Heart left ventricle (tissue), 13 donors: ENCODE results near the gene LNPEP.

ENCODE experiments used
- POLR2A ChIP-seq, 2 donors: fragments of 450-650 bp; IDR thresholded peaks; one replicate each; pipeline ENCODE4 v1.6.1; 2017; ENCODE audit warnings: antibody characterized with exemption in 2 of 2, mild to moderate bottlenecking in 2 of 2, moderate library complexity in 2 of 2
- TF ChIP-seq, protein P1 (sequence below), 12 donors: fragments of 200-600 bp; sonication (generic) in 4 of 12; IDR thresholded peaks; one replicate each; pipeline versions ENCODE4 v1.5.0 to v1.8.0; 2018 to 2022; ENCODE audit warnings: antibody characterized with exemption in 12 of 12, mild to moderate bottlenecking in 5 of 12
- donor health status: ischemic (EF 13 %, LVEDD 7.1; RV severe dilation, severe dysfunction).
- donor health status: DM: no; HTN: yes; CAD: no.
- donor health status: DM: no; HTN: no; CAD: no.
- donor health status: ischemic (EF 25% LVEDD 6.9; RV normal size, moderate dysfunction).
- donor health status: ischemic (EF 25% LVEDD 5.7; RV mildly dilated, moderate dysfunction).
- donor health status: ischemic (EF 35%, LVEDD 5.7; RV mildly dilated, moderate dysfunction).
- donor health status: nonischemic (EF 11% LVEDD 7.7; RV severe dilation, severe dysfunction).
- donor health status: DM: yes; HTN: yes; CAD: no.
- donor health status: PGD.
- donor health status: ischemic (EF 29% LVEDD 5.4; RV normal size, mild dysfunction).
- donor health status: nonischemic (EF 23%, LVEDD 6.1; RV moderate dilation, normal function).

DNA sequence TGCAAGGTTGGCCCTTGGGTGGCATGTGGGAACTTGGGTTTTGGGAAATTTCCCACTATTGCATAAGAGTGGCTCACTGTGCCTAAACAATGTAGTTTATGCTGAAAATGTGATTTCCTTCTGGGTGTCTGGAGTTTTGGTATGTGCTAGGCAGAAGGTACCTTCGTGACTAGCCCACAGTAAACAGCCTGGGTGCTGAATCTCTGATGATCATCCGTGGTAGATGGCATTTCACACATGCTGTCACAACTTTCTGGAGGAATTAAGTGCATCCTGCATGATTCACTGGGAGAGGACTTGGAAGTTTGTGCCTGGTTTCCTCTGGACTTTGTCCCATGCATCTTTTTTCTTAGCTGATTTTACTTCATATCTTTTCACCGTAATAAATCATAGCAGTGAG, 64.5 kb downstream of the LNPEP start:
- TF ChIP-seq, protein P1, sequence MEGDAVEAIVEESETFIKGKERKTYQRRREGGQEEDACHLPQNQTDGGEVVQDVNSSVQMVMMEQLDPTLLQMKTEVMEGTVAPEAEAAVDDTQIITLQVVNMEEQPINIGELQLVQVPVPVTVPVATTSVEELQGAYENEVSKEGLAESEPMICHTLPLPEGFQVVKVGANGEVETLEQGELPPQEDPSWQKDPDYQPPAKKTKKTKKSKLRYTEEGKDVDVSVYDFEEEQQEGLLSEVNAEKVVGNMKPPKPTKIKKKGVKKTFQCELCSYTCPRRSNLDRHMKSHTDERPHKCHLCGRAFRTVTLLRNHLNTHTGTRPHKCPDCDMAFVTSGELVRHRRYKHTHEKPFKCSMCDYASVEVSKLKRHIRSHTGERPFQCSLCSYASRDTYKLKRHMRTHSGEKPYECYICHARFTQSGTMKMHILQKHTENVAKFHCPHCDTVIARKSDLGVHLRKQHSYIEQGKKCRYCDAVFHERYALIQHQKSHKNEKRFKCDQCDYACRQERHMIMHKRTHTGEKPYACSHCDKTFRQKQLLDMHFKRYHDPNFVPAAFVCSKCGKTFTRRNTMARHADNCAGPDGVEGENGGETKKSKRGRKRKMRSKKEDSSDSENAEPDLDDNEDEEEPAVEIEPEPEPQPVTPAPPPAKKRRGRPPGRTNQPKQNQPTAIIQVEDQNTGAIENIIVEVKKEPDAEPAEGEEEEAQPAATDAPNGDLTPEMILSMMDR (IDR thresholded peaks at IDR 0.05): no peak
- no peak for TF ChIP-seq POLR2A (IDR thresholded peaks at IDR 0.05)
